ENCODE measurements around the gene PLCH1. TPM values are rescaled to one million over a fixed set of nuclear protein-coding genes. Genes with fewer than 3 reads are reported as not detected.

Gene PLCH1
- total and polyA plus RNA-seq, 2 of the 8 experiments (the other 6 are each of a cell fraction or from before 2014, with no cell fraction given) = 5.8 to 17.2 TPM

- no peak overlapping the region for H3K56ac ChIP-seq (replicated peaks; ENCODE audit: insufficient read length, low read depth, low read length)
- no peak overlapping the region for H3K14ac ChIP-seq (ENCODE audit: insufficient read length)
- H2BK15ac ChIP-seq (ENCODE audit: low read length) = no peak overlapping the region
- no peaks in the 10 kb centered on the region for H3K27me3 ChIP-seq (replicated peaks in 1 of 4; ENCODE audit: control insufficient read depth in 3 of 4, extremely low read depth in 1 of 4, insufficient read depth in 3 of 4, low read length in 3 of 4)
- H3K4me2 ChIP-seq (ENCODE audit: insufficient read depth in 1 of 2, low read depth in 2 of 2, low read length in 2 of 2) = no peak overlapping the region
- H2AK5ac ChIP-seq (ENCODE audit: low read depth, low read length) = no peak overlapping the region
- no peaks in the 10 kb centered on the region; a peak in 1 of 4 replicates for H3K9me3 ChIP-seq (ENCODE audit: insufficient read depth in 2 of 2, low read depth in 1 of 2, low read length in 1 of 2)
- no peaks in the 10 kb centered on the region for H3K79me2 ChIP-seq (ENCODE audit: control insufficient read depth in 1 of 2, insufficient read depth in 2 of 2, low read length in 2 of 2)
- H4K91ac ChIP-seq (replicated peaks; ENCODE audit: insufficient read length, low read length) = no peak overlapping the region
- POLR2A ChIA-PET (ENCODE audit: partially characterized antibody) = no interaction called here
- H2AFZ ChIP-seq (ENCODE audit: low read length) = no peak overlapping the region
- FAIRE-seq (no peak), DNase-seq (ENCODE audit: low read depth in 1 of 2, low spot score in 2 of 2) (no peak)
- no peak overlapping the region for H3K4ac ChIP-seq (replicated peaks; ENCODE audit: insufficient read length, low read depth, low read length)
- H2BK20ac ChIP-seq (ENCODE audit: low read length) = no peak overlapping the region
- CTCF ChIA-PET (ENCODE audit: partially characterized antibody) = interaction anchor here (0.6 to 1.1 kb wide), 5 partner anchors 8 to 309 kb away, joined by 3 to 4 read pairs (median 3); no protein-coding TSS in a partner anchor
- peaks cover 0 to 7% (median 0%) of the 10 kb centered on the region in 4 experiments; a peak in 1 of 7 replicates for H3K4me1 ChIP-seq (replicated peaks in 1 of 4; ENCODE audit: control insufficient read depth in 3 of 4, insufficient read depth in 4 of 4, low read length in 3 of 4)
- H3K18ac ChIP-seq (ENCODE audit: extremely low read depth, low read length) = no peak overlapping the region
- no peak overlapping the region for H2BK12ac ChIP-seq (ENCODE audit: low read depth, low read length)
- no peak overlapping the region for H2BK120ac ChIP-seq (replicated peaks; ENCODE audit: low read depth, low read length)
- no peaks in the 10 kb centered on the region for H3K79me1 ChIP-seq (ENCODE audit: low read depth, low read length)
- no peak overlapping the region for H3K27ac ChIP-seq (ENCODE audit: low read depth, low read length)
- H3K23me2 ChIP-seq (ENCODE audit: low read depth, low read length) = no peaks in the 10 kb centered on the region
- H4K5ac ChIP-seq (ENCODE audit: insufficient read length, low read depth, low read length) = no peak overlapping the region
- H4K20me1 ChIP-seq (replicated peaks in 1 of 2; ENCODE audit: control insufficient read depth in 1 of 2, insufficient read depth in 2 of 2, low read length in 2 of 2) = no peaks in the 10 kb centered on the region
- no peak overlapping the region for H3K23ac ChIP-seq (ENCODE audit: insufficient read length)
- no peak overlapping the region for H3K9ac ChIP-seq (replicated peaks in 1 of 4; ENCODE audit: extremely low read depth in 1 of 4, low read depth in 3 of 4, low read length in 3 of 4)
- H3K4me3 ChIP-seq (ENCODE audit: extremely low read depth in 1 of 4, insufficient read depth in 2 of 4, low read depth in 3 of 4, low read length in 4 of 4) = no peak overlapping the region
- H2BK5ac ChIP-seq (ENCODE audit: low read depth, low read length) = no peak overlapping the region
- no peaks in the 10 kb centered on the region for H3K36me3 ChIP-seq (ENCODE audit: control insufficient read depth in 2 of 4, insufficient read depth in 4 of 4, low read length in 3 of 4)
- no peak overlapping the region for H4K8ac ChIP-seq (ENCODE audit: extremely low read depth, insufficient read depth, low read length)
- TF ChIP-seq TCF12 (IDR thresholded peaks at IDR 0.05; ENCODE audit: low read depth, low read length) = no peak
- TF ChIP-seq POU5F1 (IDR thresholded peaks at IDR 0.05; ENCODE audit: low read depth, low read length) = no peak
- no peak for TF ChIP-seq CBX8 (IDR thresholded peaks at IDR 0.05; ENCODE audit: borderline replicate concordance, low read depth, low read length)
- no peak for TF ChIP-seq E2F6 (IDR thresholded peaks at IDR 0.05)
- no peak for TF ChIP-seq TBP (IDR thresholded peaks at IDR 0.05; ENCODE audit: low read depth, low read length)
- TF ChIP-seq JUND (IDR thresholded peaks at IDR 0.05; ENCODE audit: low read length) = no peak
- no peak for TF ChIP-seq MAFK (IDR thresholded peaks at IDR 0.05; ENCODE audit: low read depth, low read length)
- no peak for TF ChIP-seq GABPA (IDR thresholded peaks at IDR 0.05; ENCODE audit: borderline replicate concordance, insufficient read depth, low read length)
- no peak for TF ChIP-seq SP2 (IDR thresholded peaks at IDR 0.05; ENCODE audit: low read length)
- TF ChIP-seq RNF2 (IDR thresholded peaks at IDR 0.05; ENCODE audit: borderline replicate concordance, low read depth, low read length, missing control alignments, poor library complexity, severe bottlenecking) = no peak
- TF ChIP-seq TAF1 (IDR thresholded peaks at IDR 0.05; ENCODE audit: low read depth, low read length) = no peak
- TF ChIP-seq RXRA (IDR thresholded peaks at IDR 0.05; ENCODE audit: insufficient read depth, low read depth, low read length) = no peak
- TF ChIP-seq BRCA1 (IDR thresholded peaks at IDR 0.05; ENCODE audit: low read depth, low read length) = no peak
- no peak for TF ChIP-seq EZH2 (IDR thresholded peaks at IDR 0.05; ENCODE audit: low read depth, low read length, severe bottlenecking)
- TF ChIP-seq NRF1 (IDR thresholded peaks at IDR 0.05; ENCODE audit: low read depth, low read length) = no peak
- TF ChIP-seq YY1 (IDR thresholded peaks at IDR 0.05; ENCODE audit: low read depth, low read length) = no peak
Measured at GRCh38 chr3:155390351-155390750, 354.5 kb downstream of the PLCH1 start.

All from H1 (cell line).